Naive B cell (primary cell): Measurements from ENCODE around the gene NCK2. TPM values are rescaled to one million over a fixed set of nuclear protein-coding genes. Genes with fewer than 3 reads are reported as not detected.

Experiments
- ATAC-seq, 2 donors: fragments of 150-1000 bp; cut with Tn5 transposase; 2 replicates each; pipeline ENCODE4 v1.10.0; 2021; ENCODE audit warnings: low read depth in 2 of 2, mild to moderate bottlenecking in 2 of 2, moderate library complexity in 2 of 2
- DNase-seq: peaks from one replicate; pipeline ENCODE4 v3.0.0; 2022
- H3K27ac Mint-ChIP-seq, 6 donors: one replicate each; pipeline ENCODE4 v1.8.0; 2020 to 2022; ENCODE audit warnings: mild to moderate bottlenecking in 6 of 6, mixed read lengths in 6 of 6, moderate library complexity in 5 of 6, inconsistent platforms in 2 of 6
- H3K27me3 Mint-ChIP-seq, 3 donors: one replicate each; pipeline ENCODE4 v1.8.0; 2021 to 2022; ENCODE audit warnings: mixed read lengths in 3 of 3, mild to moderate bottlenecking in 1 of 3
- H3K36me3 Mint-ChIP-seq, 2 donors: one replicate each; pipeline ENCODE4 v1.8.0; 2020 to 2022; ENCODE audit warnings: mixed read lengths in 2 of 2, inconsistent platforms in 1 of 2, mild to moderate bottlenecking in 1 of 2
- H3K4me1 Mint-ChIP-seq, 3 donors: one replicate each; pipeline ENCODE4 v1.8.0; 2020 to 2022; ENCODE audit warnings: mixed read lengths in 3 of 3, inconsistent platforms in 1 of 3, mild to moderate bottlenecking in 1 of 3, moderate library complexity in 1 of 3
- H3K4me3 Mint-ChIP-seq, 8 donors: one replicate each; pipeline ENCODE4 v1.8.0; 2020 to 2022; ENCODE audit warnings: mild to moderate bottlenecking in 8 of 8, mixed read lengths in 8 of 8, moderate library complexity in 8 of 8, inconsistent platforms in 2 of 8
- H3K9me3 Mint-ChIP-seq, 7 donors: one replicate each; pipeline ENCODE4 v1.8.0; 2020 to 2022; ENCODE audit warnings: mixed read lengths in 7 of 7, mild to moderate bottlenecking in 5 of 7, inconsistent platforms in 2 of 7, moderate library complexity in 1 of 7
- polyA plus RNA-seq, 6 donors: library from polyadenylated mRNA; unstranded; fragments of 300-500 nt; fragmentation: Illumina TruSeq; gene quantifications; one replicate each; pipeline ENCODE4 v1.2.3, GENCODE V29; 2021; ENCODE audit warnings: low read depth in 6 of 6

The NCK2 gene
- polyA plus RNA-seq, 6 donors from 2014 or later: 70.7 to 108 (median 76.7) TPM

- peak overlapping the region in 4 of 6 donors; percentile 42 to 59 (median 51) for H3K27ac Mint-ChIP-seq
- ATAC-seq: no peak
- DNase-seq: no peak
- peaks cover 11 to 30% of the 10 kb centered on the region in 2 donors for H3K36me3 Mint-ChIP-seq
- no peaks in the 10 kb centered on the region for H3K27me3 Mint-ChIP-seq
- no peaks in the 10 kb centered on the region for H3K9me3 Mint-ChIP-seq
- no peak overlapping the region for H3K4me3 Mint-ChIP-seq
- peaks cover 57 to 87% (median 68%) of the 10 kb centered on the region in 3 donors for H3K4me1 Mint-ChIP-seq
Observed at GRCh38 chr2:105859694-105859951, 114.9 kb downstream of the NCK2 start.

GRCh38 chr2:105860567-105860966 lies 115.9 kb downstream of the NCK2 start:
- Mint-ChIP-seq H3K4me1 (peaks cover 62 to 88% (median 70%) of the 10 kb centered on the region in 3 donors), H3K27ac (peak overlapping the region in 5 of 6 donors; percentile 66 to 86 (median 73)), H3K9me3 (no peaks in the 10 kb centered on the region), H3K27me3 (no peaks in the 10 kb centered on the region), H3K4me3 (peak overlapping the region in 2 of 8 donors; percentile 34 to 54), H3K36me3 (peaks cover 6 to 24% of the 10 kb centered on the region in 2 donors)
- no peak for DNase-seq
- ATAC-seq: no peak

- DNase-seq (no peak), ATAC-seq (peak; percentile 23 to 43)
- H3K27me3 Mint-ChIP-seq: no peaks in the 10 kb centered on the region
- peaks cover 61 to 83% (median 66%) of the 10 kb centered on the region in 3 donors for H3K4me1 Mint-ChIP-seq
- peak overlapping the region in 2 of 6 donors; percentile 63 to 72 for H3K27ac Mint-ChIP-seq
- H3K9me3 Mint-ChIP-seq: no peaks in the 10 kb centered on the region
- H3K36me3 Mint-ChIP-seq: peaks cover 5 to 24% of the 10 kb centered on the region in 2 donors
- H3K4me3 Mint-ChIP-seq: no peak overlapping the region
Observed at GRCh38 chr2:105861200-105861599, 116.5 kb downstream of the NCK2 start.

GRCh38 chr2:105862843-105863242 lies 118.1 kb downstream of the NCK2 start:
- H3K27ac Mint-ChIP-seq: peak overlapping the region in 5 of 6 donors; percentile 4 to 90 (median 49)
- peaks cover 0 to 18% of the 10 kb centered on the region in 2 donors for H3K36me3 Mint-ChIP-seq
- H3K4me3 Mint-ChIP-seq: peak overlapping the region in 1 of 8 donors; percentile 3
- DNase-seq (no peak), ATAC-seq (no peak)
- H3K9me3 Mint-ChIP-seq: no peaks in the 10 kb centered on the region
- H3K4me1 Mint-ChIP-seq: peaks cover 62 to 86% (median 70%) of the 10 kb centered on the region in 3 donors
- H3K27me3 Mint-ChIP-seq: no peaks in the 10 kb centered on the region

GRCh38 chr2:105864262-105864661 lies 119.5 kb downstream of the NCK2 start:
- DNase-seq (no peak), ATAC-seq (peak in 1 of 2 donors; percentile 20)
- Mint-ChIP-seq H3K27ac (peak overlapping the region in 4 of 6 donors; percentile 72 to 84 (median 80)), H3K27me3 (no peaks in the 10 kb centered on the region), H3K9me3 (no peaks in the 10 kb centered on the region), H3K4me3 (peak overlapping the region in 1 of 8 donors; percentile 47), H3K36me3 (peaks cover 0 to 17% of the 10 kb centered on the region in 2 donors), H3K4me1 (peaks cover 64 to 86% (median 71%) of the 10 kb centered on the region in 3 donors)

- ATAC-seq (no peak), DNase-seq (no peak)
- Mint-ChIP-seq H3K4me1 (peaks cover 58 to 81% (median 72%) of the 10 kb centered on the region in 3 donors), H3K27ac (peak overlapping the region in 5 of 6 donors; percentile 76 to 81 (median 78)), H3K9me3 (no peaks in the 10 kb centered on the region), H3K4me3 (no peak overlapping the region), H3K36me3 (peaks cover 0 to 13% of the 10 kb centered on the region in 2 donors), H3K27me3 (no peaks in the 10 kb centered on the region)
Observed at GRCh38 chr2:105865222-105865913, 120.7 kb downstream of the NCK2 start.

GRCh38 chr2:105866216-105867185 lies 121.8 kb downstream of the NCK2 start:
- Mint-ChIP-seq H3K9me3 (no peaks in the 10 kb centered on the region), H3K4me3 (no peak overlapping the region), H3K27ac (peak overlapping the region in 4 of 6 donors; percentile 50 to 77 (median 70)), H3K4me1 (peaks cover 56 to 80% (median 72%) of the 10 kb centered on the region in 3 donors), H3K27me3 (no peaks in the 10 kb centered on the region), H3K36me3 (peaks cover 6 to 16% of the 10 kb centered on the region in 2 donors)
- DNase-seq: no peak
- no peak for ATAC-seq

- Mint-ChIP-seq H3K9me3 (no peaks in the 10 kb centered on the region), H3K36me3 (peaks cover 13 to 23% of the 10 kb centered on the region in 2 donors), H3K4me3 (peak overlapping the region in 5 of 8 donors; percentile 23 to 59 (median 54)), H3K4me1 (peaks cover 65 to 85% (median 82%) of the 10 kb centered on the region in 3 donors), H3K27ac (peak overlapping the region in 4 of 6 donors; percentile 23 to 97 (median 80)), H3K27me3 (no peaks in the 10 kb centered on the region)
- no peak for ATAC-seq
- DNase-seq: no peak
Observed at GRCh38 chr2:105867587-105867986, 122.9 kb downstream of the NCK2 start.

- Mint-ChIP-seq H3K4me3 (peak overlapping the region in 5 of 8 donors; percentile 23 to 59 (median 54)), H3K36me3 (peaks cover 13 to 22% of the 10 kb centered on the region in 2 donors), H3K27ac (peak overlapping the region; percentile 21 to 97 (median 56)), H3K27me3 (no peaks in the 10 kb centered on the region), H3K4me1 (peaks cover 65 to 85% (median 82%) of the 10 kb centered on the region in 3 donors), H3K9me3 (no peaks in the 10 kb centered on the region)
- ATAC-seq (peak; percentile 78 to 87), DNase-seq (peak; percentile 23)
Observed at GRCh38 chr2:105868060-105868459, 123.3 kb downstream of the NCK2 start.

- peak overlapping the region in 2 of 8 donors; percentile 20 to 52 for H3K4me3 Mint-ChIP-seq
- DNase-seq (no peak), ATAC-seq (no peak)
- peak overlapping the region in 1 of 6 donors; percentile 77 for H3K27ac Mint-ChIP-seq
- H3K9me3 Mint-ChIP-seq: no peaks in the 10 kb centered on the region
- peaks cover 64 to 86% (median 82%) of the 10 kb centered on the region in 3 donors for H3K4me1 Mint-ChIP-seq
- no peaks in the 10 kb centered on the region for H3K27me3 Mint-ChIP-seq
- H3K36me3 Mint-ChIP-seq: peaks cover 13 to 19% of the 10 kb centered on the region in 2 donors
Observed at GRCh38 chr2:105869341-105869740, 124.6 kb downstream of the NCK2 start.

GRCh38 chr2:105870062-105870461 lies 125.3 kb downstream of the NCK2 start:
- peaks cover 58 to 86% (median 81%) of the 10 kb centered on the region in 3 donors for H3K4me1 Mint-ChIP-seq
- H3K4me3 Mint-ChIP-seq: peak overlapping the region in 1 of 8 donors; percentile 21
- ATAC-seq (no peak), DNase-seq (no peak)
- H3K36me3 Mint-ChIP-seq: peaks cover 14 to 19% of the 10 kb centered on the region in 2 donors
- H3K9me3 Mint-ChIP-seq: no peaks in the 10 kb centered on the region
- H3K27ac Mint-ChIP-seq: peak overlapping the region in 4 of 6 donors; percentile 22 to 87 (median 68)
- H3K27me3 Mint-ChIP-seq: no peaks in the 10 kb centered on the region

GRCh38 chr2:105870858-105871257 lies 126.1 kb downstream of the NCK2 start:
- Mint-ChIP-seq H3K9me3 (no peaks in the 10 kb centered on the region), H3K27me3 (no peaks in the 10 kb centered on the region), H3K4me1 (peaks cover 59 to 91% (median 89%) of the 10 kb centered on the region in 3 donors), H3K27ac (peak overlapping the region in 5 of 6 donors; percentile 16 to 87 (median 65)), H3K4me3 (no peak overlapping the region), H3K36me3 (peaks cover 19 to 22% of the 10 kb centered on the region in 2 donors)
- DNase-seq (no peak), ATAC-seq (no peak)

- ATAC-seq (no peak), DNase-seq (no peak)
- H3K36me3 Mint-ChIP-seq: peaks cover 19 to 23% of the 10 kb centered on the region in 2 donors
- H3K4me3 Mint-ChIP-seq: peak overlapping the region in 6 of 8 donors; percentile 6 to 83 (median 60)
- H3K4me1 Mint-ChIP-seq: peaks cover 67 to 94% (median 92%) of the 10 kb centered on the region in 3 donors
- H3K27ac Mint-ChIP-seq: peak overlapping the region; percentile 42 to 89 (median 79)
- no peaks in the 10 kb centered on the region for H3K9me3 Mint-ChIP-seq
- no peaks in the 10 kb centered on the region for H3K27me3 Mint-ChIP-seq
Observed at GRCh38 chr2:105872142-105872728, 127.5 kb downstream of the NCK2 start.
